Liver (tissue), 5 donors: ENCODE data around the gene PAPOLA. TPM values are rescaled to one million over a fixed set of nuclear protein-coding genes. Genes with fewer than 3 reads are reported as not detected.

Experiments
- FOXA2 ChIP-seq: IDR thresholded peaks from 2 replicates; pipeline ENCODE4 v1.6.1; 2016; ENCODE audit warnings: antibody characterized with exemption
- HNF4G ChIP-seq: IDR thresholded peaks from 2 replicates; pipeline ENCODE4 v1.6.1; 2016; ENCODE audit warnings: antibody characterized with exemption
- polyA plus RNA-seq, 2 donors: library from polyadenylated mRNA; stranded (reverse) in 1 of 2; unstranded in 1 of 2; fragments of 200-250 nt in 1 of 2; fragments of >200 nt in 1 of 2; fragmentation: Nextera tagmentation in 1 of 2; extraction: Ambion mirVana in 1 of 2; gene quantifications; one replicate each; pipeline versions ENCODE4 v1.2.1 to v1.2.3, GENCODE V29; 2013 to 2015
- total RNA-seq, 2 donors: library from RNA; depleted of rRNA; stranded (reverse); fragments of >200 nt; gene quantifications; one replicate each; pipeline ENCODE4 v1.2.3, GENCODE V29; 2014
- TF ChIP-seq, protein P1 (sequence below): IDR thresholded peaks from 2 replicates; pipeline ENCODE4 v1.6.1; 2016; ENCODE audit warnings: antibody characterized with exemption, mild to moderate bottlenecking
- donor health status: healthy.
- donor health status: healthy.
- donor health status: healthy.

Gene PAPOLA
- total and polyA plus RNA-seq, 4 donors = 29.4 to 107 (median 71.6) TPM

DNA sequence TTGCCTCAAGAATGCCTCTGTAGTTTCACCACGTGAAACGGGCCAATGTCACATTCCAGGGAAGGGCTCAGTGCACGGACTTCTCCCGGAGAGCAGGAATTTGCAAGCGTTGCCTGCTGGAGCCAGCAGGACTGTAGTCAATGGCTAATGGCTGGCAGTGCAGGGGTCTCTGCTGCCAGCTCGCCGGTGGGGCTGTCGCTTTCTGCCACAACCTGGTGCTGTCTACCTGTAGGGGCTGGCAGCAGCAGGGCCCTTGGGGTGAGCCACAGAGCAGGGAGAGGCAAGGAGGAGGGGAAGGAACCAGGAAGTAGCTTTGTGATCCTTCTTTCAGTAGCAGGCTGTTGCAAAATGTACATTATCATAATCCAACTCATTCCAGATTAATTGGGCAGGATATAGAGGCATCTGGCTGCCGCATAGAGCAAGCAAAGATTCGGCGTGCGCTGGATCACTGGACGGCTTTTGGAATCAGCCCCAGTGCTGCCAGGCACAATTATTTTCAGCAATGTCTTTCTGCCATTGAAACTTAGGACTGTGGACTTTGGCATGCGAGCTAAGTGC is 114.1 kb downstream of the PAPOLA start (continued):
- TF ChIP-seq, protein P1, sequence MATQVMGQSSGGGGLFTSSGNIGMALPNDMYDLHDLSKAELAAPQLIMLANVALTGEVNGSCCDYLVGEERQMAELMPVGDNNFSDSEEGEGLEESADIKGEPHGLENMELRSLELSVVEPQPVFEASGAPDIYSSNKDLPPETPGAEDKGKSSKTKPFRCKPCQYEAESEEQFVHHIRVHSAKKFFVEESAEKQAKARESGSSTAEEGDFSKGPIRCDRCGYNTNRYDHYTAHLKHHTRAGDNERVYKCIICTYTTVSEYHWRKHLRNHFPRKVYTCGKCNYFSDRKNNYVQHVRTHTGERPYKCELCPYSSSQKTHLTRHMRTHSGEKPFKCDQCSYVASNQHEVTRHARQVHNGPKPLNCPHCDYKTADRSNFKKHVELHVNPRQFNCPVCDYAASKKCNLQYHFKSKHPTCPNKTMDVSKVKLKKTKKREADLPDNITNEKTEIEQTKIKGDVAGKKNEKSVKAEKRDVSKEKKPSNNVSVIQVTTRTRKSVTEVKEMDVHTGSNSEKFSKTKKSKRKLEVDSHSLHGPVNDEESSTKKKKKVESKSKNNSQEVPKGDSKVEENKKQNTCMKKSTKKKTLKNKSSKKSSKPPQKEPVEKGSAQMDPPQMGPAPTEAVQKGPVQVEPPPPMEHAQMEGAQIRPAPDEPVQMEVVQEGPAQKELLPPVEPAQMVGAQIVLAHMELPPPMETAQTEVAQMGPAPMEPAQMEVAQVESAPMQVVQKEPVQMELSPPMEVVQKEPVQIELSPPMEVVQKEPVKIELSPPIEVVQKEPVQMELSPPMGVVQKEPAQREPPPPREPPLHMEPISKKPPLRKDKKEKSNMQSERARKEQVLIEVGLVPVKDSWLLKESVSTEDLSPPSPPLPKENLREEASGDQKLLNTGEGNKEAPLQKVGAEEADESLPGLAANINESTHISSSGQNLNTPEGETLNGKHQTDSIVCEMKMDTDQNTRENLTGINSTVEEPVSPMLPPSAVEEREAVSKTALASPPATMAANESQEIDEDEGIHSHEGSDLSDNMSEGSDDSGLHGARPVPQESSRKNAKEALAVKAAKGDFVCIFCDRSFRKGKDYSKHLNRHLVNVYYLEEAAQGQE = no peak
- TF ChIP-seq FOXA2 = no peak
- no peak for TF ChIP-seq HNF4G

Other genes starting within 250 kb of the PAPOLA start
- gene BDKRB1, start 246.2 kb upstream of the PAPOLA start, total RNA-seq = not detected
- not detected for gene BDKRB1, start 246.2 kb upstream of the PAPOLA start, polyA plus RNA-seq
- 10 to 100 TPM; 34.5 to 36.0 TPM for gene ATG2B, start 139.0 kb upstream of the PAPOLA start, total RNA-seq
- gene ATG2B, start 139.0 kb upstream of the PAPOLA start, polyA plus RNA-seq = 1 to 10 TPM; 4.7 to 6.5 TPM
- gene GSKIP, start 138.9 kb upstream of the PAPOLA start, total RNA-seq = 10 to 100 TPM; 16.6 to 23.7 TPM
- gene GSKIP, start 138.9 kb upstream of the PAPOLA start, polyA plus RNA-seq = 10 to 100 TPM; 10.9 to 12.1 TPM
- gene AK7, start 110.3 kb upstream of the PAPOLA start, total RNA-seq = 1 to 10 TPM; 5.9 to 6.1 TPM
- gene AK7, start 110.3 kb upstream of the PAPOLA start, polyA plus RNA-seq = 1 to 10 TPM in 1 of 2 donors, under 1 TPM in 1; 0.67 to 1.1 TPM